HepG2 (cell line): ENCODE results near the gene OR4D9. TPM values are rescaled to one million over a fixed set of nuclear protein-coding genes. Genes with fewer than 3 reads are reported as not detected.
A peak's percentile ranks its signal among the peaks of the same experiment; 100 is the strongest.

Experiments used
- HOXA5 ChIP-seq: sonication (generic); formaldehyde crosslinking; IDR thresholded peaks from 2 replicates; pipeline ENCODE4 v1.4.0; 2020; ENCODE audit warnings: missing genetic modification reagents
- MED1 ChIP-seq: sonication (generic); formaldehyde crosslinking; IDR thresholded peaks from 2 replicates; pipeline ENCODE4 v1.4.0; 2020; ENCODE audit warnings: missing genetic modification reagents
- MED8 ChIP-seq: sonication (generic); formaldehyde crosslinking; IDR thresholded peaks from 2 replicates; pipeline ENCODE4 v1.8.1; 2023; ENCODE audit warnings: mild to moderate bottlenecking, missing genetic modification reagents; ENCODE audit not compliant: insufficient replicate concordance
- TGIF2 ChIP-seq: IDR thresholded peaks from 2 replicates; pipeline ENCODE4 v1.6.1; 2016; ENCODE audit warnings: control low read depth, missing compliant biosample characterization
- ZFP37 ChIP-seq: sonication (generic); formaldehyde crosslinking; IDR thresholded peaks from 2 replicates; pipeline ENCODE4 v1.4.0; 2020; ENCODE audit warnings: missing genetic modification reagents, borderline replicate concordance
- ZNF207 ChIP-seq: fragments of 450-650 bp; IDR thresholded peaks from 2 replicates; pipeline ENCODE4 v1.6.1; 2016; ENCODE audit warnings: antibody characterized with exemption, borderline replicate concordance
- ZNF225 ChIP-seq: sonication (generic); formaldehyde crosslinking; IDR thresholded peaks from 2 replicates; pipeline ENCODE4 v1.4.0; 2020; ENCODE audit warnings: mild to moderate bottlenecking, missing genetic modification reagents
- ZNF235 ChIP-seq: sonication (generic); formaldehyde crosslinking; IDR thresholded peaks from 2 replicates; pipeline ENCODE4 v1.8.1; 2023; ENCODE audit warnings: mild to moderate bottlenecking, missing genetic modification reagents, borderline replicate concordance
- polyA plus RNA-seq, 8 experiments: library from polyadenylated mRNA; depleted of rRNA in 3 of 8; stranded (reverse) in 7 of 8; unstranded in 1 of 8; fragments of >200 nt; fragmentation: Illumina TruSeq in 4 of 8; extraction: Trizol in 4 of 8; gene quantifications; 2 replicates each; pipeline versions ENCODE4 v1.2.1 to v1.2.3, GENCODE V29; 2011 to 2016; ENCODE audit warnings: low read depth in 4 of 8, missing spikeins in 1 of 8, mixed read lengths in 1 of 8; ENCODE audit not compliant: insufficient read depth in 1 of 8
- total RNA-seq, 5 experiments: library from RNA; depleted of rRNA; stranded (reverse); fragments of >200 nt; fragmentation: Illumina TruSeq; extraction: Trizol; gene quantifications; 2 replicates each; pipeline ENCODE4 v1.2.3, GENCODE V29; 2016; ENCODE audit warnings: low read depth in 1 of 5
- TF ChIP-seq, protein P1 (sequence below): sonication (generic); formaldehyde crosslinking; IDR thresholded peaks from 2 replicates; pipeline ENCODE4 v1.8.1; 2023; ENCODE audit warnings: mild to moderate bottlenecking, missing genetic modification reagents
- TF ChIP-seq, protein P2 (sequence below): sonication (generic); formaldehyde crosslinking; IDR thresholded peaks from 2 replicates; pipeline ENCODE4 v1.4.0; 2020; ENCODE audit warnings: missing genetic modification reagents, borderline replicate concordance
- TF ChIP-seq, protein P3 (sequence below): IDR thresholded peaks from 2 replicates; pipeline ENCODE4 v1.6.1; 2016; ENCODE audit warnings: mild to moderate bottlenecking, missing biosample characterization, missing genetic modification reagents

Gene OR4D9
- total and polyA plus RNA-seq, 2 of the 13 experiments (the other 11 are each of a cell fraction or from before 2014, with no cell fraction given), result not detected

DNA sequence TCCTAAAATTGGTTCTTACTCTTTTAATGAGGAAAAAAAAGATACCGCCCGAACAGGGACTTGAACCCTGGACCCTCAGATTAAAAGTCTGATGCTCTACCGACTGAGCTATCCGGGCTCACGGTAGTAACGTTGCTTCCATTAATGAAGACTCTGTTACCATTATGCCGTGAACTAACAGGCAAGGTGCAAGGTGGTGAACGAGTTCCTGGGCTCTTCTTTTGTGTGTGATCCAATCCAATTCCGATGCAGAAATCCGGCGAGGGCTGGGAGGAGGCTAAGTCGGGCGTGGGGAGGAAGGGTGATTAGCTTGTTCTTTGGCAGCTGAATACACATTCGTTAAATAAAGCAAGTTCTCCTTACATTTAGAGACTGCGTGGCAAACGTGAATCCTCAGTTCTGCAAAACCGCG, 49.0 kb downstream of the OR4D9 start (continued):
- TF ChIP-seq, protein P1, sequence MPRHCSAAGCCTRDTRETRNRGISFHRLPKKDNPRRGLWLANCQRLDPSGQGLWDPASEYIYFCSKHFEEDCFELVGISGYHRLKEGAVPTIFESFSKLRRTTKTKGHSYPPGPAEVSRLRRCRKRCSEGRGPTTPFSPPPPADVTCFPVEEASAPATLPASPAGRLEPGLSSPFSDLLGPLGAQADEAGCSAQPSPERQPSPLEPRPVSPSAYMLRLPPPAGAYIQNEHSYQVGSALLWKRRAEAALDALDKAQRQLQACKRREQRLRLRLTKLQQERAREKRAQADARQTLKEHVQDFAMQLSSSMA (CRISPR knock-in tag), result no peak
- TF ChIP-seq MED1 (CRISPR knock-in tag) (peak; percentile 41; the same call in 1 of the 2 replicates), TGIF2 (peak; percentile 69; the same call in 1 of the 2 replicates), ZFP37 (CRISPR knock-in tag) (no peak), HOXA5 (CRISPR knock-in tag) (0 out of 2 replicates have a peak, but pooled peaks have one; percentile 18), MED8 (CRISPR knock-in tag) (no peak), ZNF235 (CRISPR knock-in tag) (no peak), ZNF225 (CRISPR knock-in tag) (no peak), ZNF207 (no peak)
- TF ChIP-seq, protein P2, sequence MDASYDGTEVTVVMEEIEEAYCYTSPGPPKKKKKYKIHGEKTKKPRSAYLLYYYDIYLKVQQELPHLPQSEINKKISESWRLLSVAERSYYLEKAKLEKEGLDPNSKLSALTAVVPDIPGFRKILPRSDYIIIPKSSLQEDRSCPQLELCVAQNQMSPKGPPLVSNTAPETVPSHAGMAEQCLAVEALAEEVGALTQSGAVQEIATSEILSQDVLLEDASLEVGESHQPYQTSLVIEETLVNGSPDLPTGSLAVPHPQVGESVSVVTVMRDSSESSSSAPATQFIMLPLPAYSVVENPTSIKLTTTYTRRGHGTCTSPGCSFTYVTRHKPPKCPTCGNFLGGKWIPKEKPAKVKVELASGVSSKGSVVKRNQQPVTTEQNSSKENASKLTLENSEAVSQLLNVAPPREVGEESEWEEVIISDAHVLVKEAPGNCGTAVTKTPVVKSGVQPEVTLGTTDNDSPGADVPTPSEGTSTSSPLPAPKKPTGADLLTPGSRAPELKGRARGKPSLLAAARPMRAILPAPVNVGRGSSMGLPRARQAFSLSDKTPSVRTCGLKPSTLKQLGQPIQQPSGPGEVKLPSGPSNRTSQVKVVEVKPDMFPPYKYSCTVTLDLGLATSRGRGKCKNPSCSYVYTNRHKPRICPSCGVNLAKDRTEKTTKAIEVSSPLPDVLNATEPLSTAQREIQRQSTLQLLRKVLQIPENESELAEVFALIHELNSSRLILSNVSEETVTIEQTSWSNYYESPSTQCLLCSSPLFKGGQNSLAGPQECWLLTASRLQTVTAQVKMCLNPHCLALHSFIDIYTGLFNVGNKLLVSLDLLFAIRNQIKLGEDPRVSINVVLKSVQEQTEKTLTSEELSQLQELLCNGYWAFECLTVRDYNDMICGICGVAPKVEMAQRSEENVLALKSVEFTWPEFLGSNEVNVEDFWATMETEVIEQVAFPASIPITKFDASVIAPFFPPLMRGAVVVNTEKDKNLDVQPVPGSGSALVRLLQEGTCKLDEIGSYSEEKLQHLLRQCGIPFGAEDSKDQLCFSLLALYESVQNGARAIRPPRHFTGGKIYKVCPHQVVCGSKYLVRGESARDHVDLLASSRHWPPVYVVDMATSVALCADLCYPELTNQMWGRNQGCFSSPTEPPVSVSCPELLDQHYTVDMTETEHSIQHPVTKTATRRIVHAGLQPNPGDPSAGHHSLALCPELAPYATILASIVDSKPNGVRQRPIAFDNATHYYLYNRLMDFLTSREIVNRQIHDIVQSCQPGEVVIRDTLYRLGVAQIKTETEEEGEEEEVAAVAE, result no peak
- TF ChIP-seq, protein P3, sequence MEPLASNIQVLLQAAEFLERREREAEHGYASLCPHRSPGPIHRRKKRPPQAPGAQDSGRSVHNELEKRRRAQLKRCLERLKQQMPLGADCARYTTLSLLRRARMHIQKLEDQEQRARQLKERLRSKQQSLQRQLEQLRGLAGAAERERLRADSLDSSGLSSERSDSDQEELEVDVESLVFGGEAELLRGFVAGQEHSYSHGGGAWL (CRISPR knock-in tag), result no peak
